ENCODE data around the gene GPR176. TPM values are rescaled to one million over a fixed set of nuclear protein-coding genes. Genes with fewer than 3 reads are reported as not detected.
"Not testable (repeated sequence)": the region's sequence is repeated elsewhere in the genome, so short reads cannot be mapped to it uniquely, and the experiment has no call there.

The GPR176 gene
- total RNA-seq, 1 donor from 2014 or later: 2.7 TPM

GRCh38 chr15:39828374-39828931 is 91.6 kb downstream of the GPR176 start:
- no peak for DNase-seq (ENCODE audit: low spot score)

GRCh38 chr15:39826975-39827374 is 93.1 kb downstream of the GPR176 start:
- intact Hi-C loops (cut with DNase I): no loop called here
- DNase-seq (ENCODE audit: low spot score): no peak

More at GRCh38 chr15:39828374-39828931, 91.6 kb downstream of the GPR176 start:
- intact Hi-C loops (cut with DNase I): no loop called here

GRCh38 chr15:39823634-39824033 is 96.4 kb downstream of the GPR176 start:
- DNase-seq (ENCODE audit: low spot score): no peak
- intact Hi-C loops (cut with DNase I): no loop called here

GRCh38 chr15:39820050-39820602 is 99.9 kb downstream of the GPR176 start:
- no peak for DNase-seq (ENCODE audit: low spot score)
- intact Hi-C loops (cut with DNase I): no loop called here

GRCh38 chr15:39819533-39819932 is 100.5 kb downstream of the GPR176 start:
- intact Hi-C loops (cut with DNase I): no loop called here
- DNase-seq (ENCODE audit: low spot score): no peak

GRCh38 chr15:39817892-39818291 is 102.2 kb downstream of the GPR176 start:
- intact Hi-C loops (cut with DNase I): no loop called here
- DNase-seq (ENCODE audit: low spot score): no peak

- no peak for DNase-seq (ENCODE audit: low spot score)
- intact Hi-C loops (cut with DNase I): no loop called here
These were observed 105.6 kb downstream of the GPR176 start for GRCh38 chr15:39814489-39814888.

GRCh38 chr15:39812651-39813050 is 107.4 kb downstream of the GPR176 start:
- intact Hi-C loops (cut with DNase I); DNase-seq (ENCODE audit: low spot score): not testable (repeated sequence)

GRCh38 chr15:39808909-39809308 is 111.2 kb downstream of the GPR176 start:
- no peak for DNase-seq (ENCODE audit: low spot score)
- intact Hi-C loops (cut with DNase I): no loop called here

GRCh38 chr15:39807791-39808190 is 112.3 kb downstream of the GPR176 start:
- no peak for DNase-seq (ENCODE audit: low spot score)
- intact Hi-C loops (cut with DNase I): no loop called here

GRCh38 chr15:39804026-39804425 is 116.0 kb downstream of the GPR176 start:
- intact Hi-C loops (cut with DNase I): no loop called here
- no peak for DNase-seq (ENCODE audit: low spot score)

GRCh38 chr15:39803016-39803415 is 117.0 kb downstream of the GPR176 start:
- intact Hi-C loops (cut with DNase I): no loop called here
- DNase-seq (ENCODE audit: low spot score): no peak

- intact Hi-C loops (cut with DNase I): no loop called here
- DNase-seq (ENCODE audit: low spot score): no peak
These were observed 118.3 kb downstream of the GPR176 start for GRCh38 chr15:39801641-39802309.

- no peak for DNase-seq (ENCODE audit: low spot score)
- intact Hi-C loops (cut with DNase I): no loop called here
These were observed 120.5 kb downstream of the GPR176 start for GRCh38 chr15:39799552-39800011.

GRCh38 chr15:39798382-39798781 is 121.7 kb downstream of the GPR176 start:
- DNase-seq (ENCODE audit: low spot score): no peak
- intact Hi-C loops (cut with DNase I): no loop called here

- no peak for DNase-seq (ENCODE audit: low spot score)
- intact Hi-C loops (cut with DNase I): no loop called here
These were observed 122.7 kb downstream of the GPR176 start for GRCh38 chr15:39797407-39797806.

- intact Hi-C loops (cut with DNase I): no loop called here
- DNase-seq (ENCODE audit: low spot score): no peak
These were observed 123.5 kb downstream of the GPR176 start for GRCh38 chr15:39796601-39797000.

- intact Hi-C loops (cut with DNase I): no loop called here
- no peak for DNase-seq (ENCODE audit: low spot score)
These were observed 124.6 kb downstream of the GPR176 start for GRCh38 chr15:39795486-39795885.

GRCh38 chr15:39794954-39795353 is 125.1 kb downstream of the GPR176 start:
- intact Hi-C loops (cut with DNase I): no loop called here
- DNase-seq (ENCODE audit: low spot score): no peak

GRCh38 chr15:39793923-39794322 is 126.1 kb downstream of the GPR176 start:
- intact Hi-C loops (cut with DNase I): no loop called here

GRCh38 chr15:39792844-39793335 is 127.2 kb downstream of the GPR176 start:
- DNase-seq (ENCODE audit: low spot score): no peak
- intact Hi-C loops (cut with DNase I): no loop called here

More at GRCh38 chr15:39793923-39794322, 126.1 kb downstream of the GPR176 start:
- DNase-seq (ENCODE audit: low spot score): no peak
